ENCODE data around the gene CDC42EP2. TPM values are rescaled to one million over a fixed set of nuclear protein-coding genes. Genes with fewer than 3 reads are reported as not detected.

Gene CDC42EP2
- total RNA-seq, 2 donors from 2014 or later: 15.7 to 16.2 TPM

DNA sequence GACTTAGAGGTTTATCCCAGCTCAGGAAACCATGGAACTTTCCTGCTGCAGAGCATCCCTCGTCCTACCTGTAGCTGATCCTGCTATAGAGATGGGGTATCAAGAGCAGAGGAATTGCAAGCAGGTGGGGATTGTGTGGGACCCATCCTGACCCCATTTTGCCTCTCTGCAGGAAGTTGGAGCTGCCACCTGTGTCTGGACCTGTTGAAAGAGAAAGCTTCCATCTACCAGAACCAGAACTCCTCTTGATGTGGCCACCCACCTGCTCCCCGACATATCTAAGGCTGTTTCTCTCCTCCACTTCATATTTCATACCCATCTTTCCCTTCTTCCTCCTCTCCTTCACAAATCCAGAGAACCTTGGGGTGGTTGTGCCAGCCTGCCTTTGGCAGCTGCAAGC, 36.8 kb downstream of the CDC42EP2 start:
- intact Hi-C loops (cut with DNase I): no loop called here
- DNase-seq (ENCODE audit: low spot score): no peak

DNA sequence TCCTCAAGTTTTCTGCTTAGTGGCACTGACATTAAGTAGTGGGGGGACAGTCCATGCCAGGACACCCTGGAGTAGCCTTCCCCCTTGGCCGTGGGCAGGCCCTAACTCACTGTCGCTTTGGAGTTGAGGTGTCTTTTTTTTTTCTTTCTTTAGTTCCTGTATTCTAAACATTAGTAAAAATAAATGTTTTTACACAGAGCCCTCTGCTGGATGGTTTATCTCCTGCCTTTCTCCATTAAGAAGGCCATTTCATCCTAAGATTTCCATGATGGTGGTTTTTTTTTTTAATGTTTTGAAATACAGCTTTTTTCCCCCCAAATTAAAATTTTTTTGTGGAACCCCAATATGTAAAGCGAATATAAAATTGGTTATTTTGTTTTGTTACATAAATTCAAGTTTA, 38.1 kb downstream of the CDC42EP2 start:
- intact Hi-C loops (cut with DNase I): no loop called here
- DNase-seq (ENCODE audit: low spot score): no peak

DNA sequence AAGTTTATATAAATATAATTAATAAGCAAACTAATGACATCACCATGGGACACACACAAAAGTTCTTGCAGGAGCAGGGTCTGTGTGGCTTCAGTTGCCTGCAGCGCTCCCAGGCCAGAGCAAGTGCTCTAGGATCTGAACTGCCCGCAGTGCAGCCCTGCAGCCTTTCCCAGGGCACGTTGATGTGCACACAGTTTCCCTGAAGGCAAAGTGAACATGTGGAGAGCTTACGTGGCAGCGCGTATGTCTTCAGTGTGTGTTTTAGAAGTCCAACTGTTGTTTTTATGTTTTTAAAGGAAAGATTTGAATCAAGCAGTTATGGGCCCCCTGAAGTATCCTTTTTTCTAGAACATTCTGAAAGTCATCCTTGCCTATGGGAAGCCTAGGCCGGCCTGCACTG, 38.7 kb downstream of the CDC42EP2 start:
- intact Hi-C loops (cut with DNase I): no loop called here
- DNase-seq (ENCODE audit: low spot score): no peak

DNA sequence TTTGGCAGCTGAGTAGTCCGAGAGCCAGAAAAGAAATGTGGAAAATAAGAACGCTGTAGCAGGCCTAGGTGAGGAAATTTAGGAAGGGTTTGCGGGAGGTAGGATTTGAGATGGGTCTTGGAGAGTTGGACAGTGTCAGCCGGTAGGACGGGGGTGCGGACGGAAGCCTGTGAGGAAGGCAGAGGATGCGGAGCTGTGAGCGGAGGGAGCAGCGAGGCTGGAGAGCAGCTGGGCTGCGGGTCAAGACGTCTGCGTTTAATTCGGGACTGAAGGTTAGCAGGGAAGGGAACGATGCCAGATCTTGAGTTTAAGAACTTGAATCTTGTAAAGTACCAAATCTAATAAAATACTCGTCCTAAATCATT, 39.2 kb downstream of the CDC42EP2 start:
- DNase-seq (ENCODE audit: low spot score): no peak
- intact Hi-C loops (cut with DNase I): no loop called here

DNA sequence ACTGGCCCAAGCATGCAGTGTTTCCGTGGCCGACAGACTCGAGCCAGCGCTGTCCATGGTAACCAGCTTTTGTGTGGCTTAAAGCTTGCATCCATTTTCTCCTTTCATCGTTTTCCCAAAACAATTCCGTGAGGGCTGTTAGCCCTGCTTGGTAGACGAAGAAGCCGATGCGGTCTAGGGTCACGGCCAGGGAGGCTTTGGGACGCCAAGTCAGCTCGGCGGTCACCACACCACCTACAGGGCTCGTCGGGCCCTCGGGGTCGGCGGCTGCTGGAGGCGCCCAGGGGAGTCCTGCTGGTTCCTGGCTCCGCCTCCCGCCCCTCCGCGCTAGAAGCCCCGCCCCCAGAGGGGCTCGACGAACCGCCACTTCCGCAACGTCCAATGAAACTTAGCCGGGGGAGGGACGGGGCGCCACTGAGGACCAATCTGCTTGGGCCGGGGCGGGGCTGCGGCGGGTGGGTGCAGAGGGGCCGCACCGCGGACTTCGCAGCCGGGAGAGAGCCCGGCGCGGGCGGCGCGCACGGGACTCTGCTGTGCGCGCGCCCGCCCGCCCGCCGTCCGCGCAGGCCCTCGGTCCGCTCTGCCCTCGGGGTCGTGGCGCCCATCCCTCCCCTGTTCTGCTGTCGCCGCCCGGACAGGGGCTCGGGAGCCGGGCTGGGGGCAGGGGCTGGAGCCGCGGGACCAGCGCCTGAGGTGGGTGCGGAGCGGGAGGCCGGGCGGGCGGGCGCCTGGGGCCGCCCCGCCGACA, 39.8 kb downstream of the CDC42EP2 start, which contains the start of gene TIGD3:
Gene TIGD3 (plus strand): TSS at position 487 of the 748 bp plus-strand sequence. CDS start 1,058 bp downstream, outside the sequence.
- peak; percentile 98 for DNase-seq (ENCODE audit: low spot score)
- intact Hi-C loops (cut with DNase I): no loop called here

DNA sequence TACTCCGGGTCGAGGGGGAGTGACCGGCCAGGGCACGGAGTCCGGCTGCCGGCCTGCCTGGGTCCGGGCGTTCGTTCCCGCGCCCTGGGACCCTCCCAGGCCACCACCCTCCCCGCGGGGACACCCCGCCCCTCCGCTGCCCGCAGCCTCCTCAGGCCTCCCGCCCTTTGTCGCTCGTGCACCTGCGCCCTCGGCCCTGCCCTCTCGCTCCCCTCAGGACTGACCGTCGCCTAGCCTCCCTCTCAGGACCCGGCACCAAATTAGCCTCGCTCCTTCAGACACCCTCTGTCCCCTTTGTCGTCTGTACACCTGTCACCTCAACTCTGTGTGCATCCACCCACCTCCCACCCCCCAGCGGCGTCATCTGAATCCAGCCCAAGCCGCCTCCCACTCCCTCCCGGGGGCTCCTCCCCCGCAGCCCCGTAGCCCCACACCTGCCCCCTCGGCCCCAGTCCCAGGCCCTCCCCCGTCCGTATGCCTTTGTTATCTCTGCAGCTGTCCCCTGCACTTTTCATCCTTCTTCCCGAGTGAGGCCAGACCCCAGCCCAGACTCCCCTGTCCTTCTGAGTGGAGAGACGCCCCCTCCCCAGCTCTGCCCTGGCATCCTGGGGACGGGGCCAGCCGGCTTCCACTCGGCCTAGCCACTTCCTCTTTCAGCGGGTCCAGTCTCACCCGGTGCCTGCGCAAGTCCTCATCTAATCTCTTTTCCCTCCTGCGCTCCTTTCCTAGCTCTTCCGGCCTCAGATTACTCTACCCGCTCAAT, 40.5 kb downstream of the CDC42EP2 start:
- intact Hi-C loops (cut with DNase I): no loop called here
- DNase-seq (ENCODE audit: low spot score): no peak

DNA sequence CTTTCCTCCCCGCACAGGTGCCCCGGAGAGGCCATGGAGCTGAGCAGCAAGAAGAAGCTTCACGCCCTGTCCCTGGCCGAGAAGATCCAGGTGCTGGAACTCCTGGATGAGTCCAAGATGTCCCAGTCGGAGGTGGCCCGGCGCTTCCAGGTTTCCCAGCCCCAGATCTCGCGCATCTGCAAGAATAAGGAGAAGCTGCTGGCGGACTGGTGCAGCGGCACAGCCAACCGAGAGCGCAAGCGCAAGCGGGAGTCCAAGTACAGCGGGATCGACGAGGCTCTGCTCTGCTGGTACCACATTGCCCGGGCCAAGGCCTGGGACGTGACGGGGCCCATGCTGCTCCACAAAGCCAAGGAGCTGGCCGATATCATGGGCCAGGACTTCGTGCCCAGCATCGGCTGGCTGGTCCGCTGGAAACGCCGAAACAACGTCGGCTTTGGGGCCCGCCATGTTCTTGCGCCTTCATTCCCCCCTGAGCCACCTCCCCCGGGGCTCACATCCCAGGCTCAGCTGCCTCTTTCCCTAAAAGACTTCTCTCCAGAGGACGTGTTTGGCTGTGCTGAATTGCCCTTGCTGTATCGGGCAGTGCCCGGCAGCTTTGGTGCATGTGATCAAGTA, 41.2 kb downstream of the CDC42EP2 start:
- intact Hi-C loops (cut with DNase I): no loop called here
- DNase-seq (ENCODE audit: low spot score): peak; percentile 88

DNA sequence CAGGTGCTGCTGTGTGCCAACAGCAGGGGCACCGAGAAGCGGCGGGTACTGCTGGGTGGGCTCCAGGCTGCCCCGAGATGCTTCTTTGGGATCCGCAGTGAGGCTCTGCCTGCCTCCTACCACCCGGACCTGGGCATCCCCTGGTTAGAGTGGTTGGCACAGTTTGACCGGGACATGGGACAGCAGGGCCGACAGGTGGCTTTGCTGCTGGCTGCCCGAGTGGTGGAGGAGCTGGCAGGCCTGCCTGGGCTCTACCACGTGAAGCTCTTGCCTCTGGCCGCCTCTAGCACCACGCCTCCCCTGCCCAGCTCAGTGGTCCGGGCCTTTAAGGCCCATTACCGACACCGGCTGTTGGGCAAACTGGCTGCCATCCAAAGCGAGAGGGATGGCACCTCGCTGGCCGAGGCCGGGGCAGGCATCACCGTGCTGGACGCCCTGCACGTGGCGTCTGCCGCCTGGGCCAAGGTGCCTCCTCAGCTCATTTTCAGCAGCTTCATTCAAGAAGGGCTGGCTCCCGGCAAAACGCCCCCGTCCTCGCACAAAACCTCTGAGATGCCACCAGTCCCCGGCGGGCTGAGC, 41.8 kb downstream of the CDC42EP2 start:
- DNase-seq (ENCODE audit: low spot score): peak; percentile 84
- intact Hi-C loops (cut with DNase I): no loop called here

DNA sequence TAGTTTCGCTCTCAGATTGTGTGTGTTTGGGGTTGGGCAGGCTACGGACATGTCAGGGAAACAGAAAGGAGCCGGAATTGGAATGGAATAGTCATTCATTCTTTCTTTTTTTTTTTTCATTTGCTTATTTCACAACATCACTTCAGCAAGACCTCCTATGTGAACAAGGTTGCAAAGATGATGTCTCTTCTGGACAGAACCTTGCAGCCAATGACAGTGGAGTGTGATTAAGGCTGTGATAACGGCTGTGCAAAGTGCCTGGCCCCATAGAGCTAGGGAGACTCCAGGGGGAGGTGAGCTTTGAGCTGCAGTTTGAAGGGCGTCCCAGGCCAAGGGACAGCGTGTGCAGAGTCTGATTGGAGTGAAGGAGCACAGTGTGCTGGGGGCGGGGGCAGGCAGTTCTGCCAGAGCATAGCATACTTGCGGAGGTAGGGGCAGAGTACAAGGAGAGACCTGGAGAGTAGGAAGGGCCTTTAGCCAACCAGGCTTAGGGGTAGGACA, 43.2 kb downstream of the CDC42EP2 start:
- no peak for DNase-seq (ENCODE audit: low spot score)
- intact Hi-C loops (cut with DNase I): no loop called here

DNA sequence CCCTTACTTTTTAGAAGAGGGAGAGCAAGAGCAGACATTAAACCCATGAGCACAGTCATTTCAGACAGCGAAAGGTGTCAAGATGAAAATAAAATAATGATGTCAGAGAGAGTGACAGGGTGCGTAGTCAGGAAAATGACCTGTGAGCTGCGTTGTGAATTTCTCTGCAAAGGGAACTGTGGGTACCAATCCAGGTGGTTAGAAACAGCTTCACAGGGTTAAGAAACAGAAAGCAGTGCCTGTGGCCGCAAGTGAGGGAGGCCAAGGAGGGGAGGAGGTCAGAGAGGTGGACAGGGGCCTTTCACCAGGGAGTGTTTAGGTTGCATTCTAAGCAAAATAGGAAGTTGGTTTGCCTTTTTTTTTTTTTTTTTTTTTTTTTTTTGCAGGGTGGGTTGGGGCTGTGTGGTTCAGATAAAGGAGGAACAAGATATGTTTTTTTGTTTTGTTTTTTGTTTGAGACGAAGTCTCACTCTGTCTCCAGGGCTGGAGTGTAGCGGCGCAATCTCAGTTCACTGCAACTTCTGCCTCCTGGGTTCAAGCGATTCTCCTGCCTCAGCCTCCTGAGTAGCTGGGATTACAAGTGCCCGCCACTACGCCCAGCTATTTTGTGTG, 47.8 kb downstream of the CDC42EP2 start:
- intact Hi-C loops (cut with DNase I): no loop called here
- no peak for DNase-seq (ENCODE audit: low spot score)

DNA sequence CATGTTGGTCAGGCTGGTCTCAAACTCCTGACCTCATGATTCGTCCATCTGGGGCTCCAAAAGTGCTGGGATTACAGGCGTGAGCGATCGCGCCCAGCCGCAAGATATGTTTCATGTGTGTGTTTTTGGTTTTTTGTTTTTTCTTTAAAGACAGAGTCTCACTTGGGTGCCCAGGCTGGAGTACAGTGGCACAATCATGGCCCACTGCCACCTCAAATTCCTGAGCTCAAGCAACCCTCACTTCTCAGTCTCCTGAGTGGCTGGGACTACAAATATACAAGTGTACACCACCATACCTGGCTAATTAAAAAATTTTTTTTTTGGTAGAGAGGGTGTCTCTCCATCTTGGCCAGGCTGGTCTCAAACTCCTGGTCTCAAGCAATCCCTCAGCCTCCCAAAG, 48.3 kb downstream of the CDC42EP2 start:
- intact Hi-C loops (cut with DNase I): no loop called here
- no peak for DNase-seq (ENCODE audit: low spot score)

DNA sequence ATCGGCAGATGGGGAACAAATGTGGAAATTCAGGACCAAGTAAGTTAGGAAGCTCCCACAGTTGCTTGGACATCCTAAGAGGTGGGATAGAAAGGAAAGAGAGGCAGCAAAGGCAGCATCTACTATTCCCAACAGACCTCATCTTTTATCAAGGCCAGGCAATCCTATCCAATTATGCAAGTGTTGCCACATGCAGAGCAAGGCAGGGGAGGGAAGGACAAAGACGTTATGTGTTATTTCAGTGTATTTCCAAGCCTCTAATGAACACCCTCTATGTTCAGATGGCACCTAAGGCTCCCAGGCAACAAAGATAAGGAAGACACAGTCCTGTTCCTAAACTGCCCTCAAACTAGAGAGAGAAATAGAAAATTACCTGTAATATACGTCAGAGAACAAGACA, 49.1 kb downstream of the CDC42EP2 start:
- intact Hi-C loops (cut with DNase I): no loop called here
- no peak for DNase-seq (ENCODE audit: low spot score)

DNA sequence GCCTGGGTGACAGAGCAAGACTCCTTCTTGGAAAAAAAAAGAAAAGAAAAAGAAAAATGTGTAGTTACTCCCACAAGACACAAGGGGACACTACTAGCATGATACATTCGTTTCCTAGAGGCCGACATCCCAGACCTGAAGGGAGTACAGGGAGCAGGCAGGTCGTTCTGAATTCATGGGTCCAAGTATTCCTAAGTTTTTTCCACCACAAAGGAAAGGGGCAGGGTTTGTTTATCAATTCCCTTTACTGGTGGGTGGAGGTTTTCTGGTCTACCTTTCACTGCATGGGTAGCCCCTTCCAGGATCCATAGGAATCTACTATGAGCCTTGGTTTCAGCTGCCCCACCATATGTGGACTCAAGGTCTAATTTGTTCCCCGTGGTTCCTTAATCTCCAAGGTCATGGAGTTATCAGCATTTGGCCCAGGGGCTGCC, 51.7 kb downstream of the CDC42EP2 start:
- intact Hi-C loops (cut with DNase I): no loop called here
- DNase-seq (ENCODE audit: low spot score): no peak

DNA sequence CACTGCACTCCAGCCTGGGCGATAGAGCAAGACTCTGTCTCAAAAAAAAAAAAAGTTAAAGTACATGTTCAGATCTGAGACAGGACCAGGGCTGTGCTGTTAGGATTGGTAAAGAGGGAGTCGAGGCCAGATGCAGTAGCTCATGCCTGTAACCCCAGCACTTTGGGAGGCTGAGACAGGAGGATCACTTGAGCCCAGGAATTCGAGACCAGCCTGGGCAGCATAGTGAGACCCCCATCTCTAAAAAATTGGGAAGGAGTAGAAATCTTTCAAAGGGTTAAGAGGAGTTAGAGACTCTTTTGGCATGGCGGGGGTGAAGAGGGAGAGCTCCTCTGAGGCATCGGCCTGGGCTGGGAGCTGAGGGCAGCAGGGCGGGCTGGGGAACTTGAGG, 56.0 kb downstream of the CDC42EP2 start:
- no peak for DNase-seq (ENCODE audit: low spot score)
- intact Hi-C loops (cut with DNase I): no loop called here

Other genes starting within 250 kb of the CDC42EP2 start
- gene CDCA5, start 230.8 kb upstream of the CDC42EP2 start, total RNA-seq: 1 to 10 TPM in 1 of 2 donors, under 1 TPM in 1; 0.67 to 1.6 TPM
- 10 to 100 TPM; 26.9 to 27.6 TPM for gene ZFPL1, start 230.6 kb upstream of the CDC42EP2 start, total RNA-seq
- gene VPS51, start 218.7 kb upstream of the CDC42EP2 start, total RNA-seq: 100 to 1,000 TPM; 103 to 107 TPM
- 1 to 10 TPM; 3.1 to 4.0 TPM for gene TM7SF2, start 203.0 kb upstream of the CDC42EP2 start, total RNA-seq
- 1 to 10 TPM; 6.0 to 6.3 TPM for gene ZNHIT2, start 197.2 kb upstream of the CDC42EP2 start, total RNA-seq
- gene FAU, start 192.7 kb upstream of the CDC42EP2 start, total RNA-seq: 100 to 1,000 TPM; 725 to 753 TPM
- 10 to 100 TPM; 34.1 to 39.3 TPM for gene MRPL49, start 192.5 kb upstream of the CDC42EP2 start, total RNA-seq
- 10 to 100 TPM; 52.7 to 57.0 TPM for gene SYVN1, start 180.3 kb upstream of the CDC42EP2 start, total RNA-seq
- gene SPDYC, start 144.6 kb upstream of the CDC42EP2 start, total RNA-seq: not detected
- 100 to 1,000 TPM; 142 to 144 TPM for gene CAPN1, start 132.9 kb upstream of the CDC42EP2 start, total RNA-seq
- gene POLA2, start 52.9 kb upstream of the CDC42EP2 start, total RNA-seq: 1 to 10 TPM; 6.0 to 6.1 TPM
- 10 to 100 TPM; 38.2 to 55.6 TPM for gene DPF2, start 19.0 kb downstream of the CDC42EP2 start, total RNA-seq
- not detected for gene TIGD3, start 39.9 kb downstream of the CDC42EP2 start, total RNA-seq
- 1 to 10 TPM; 6.1 to 9.6 TPM for gene SLC25A45, start 67.8 kb downstream of the CDC42EP2 start, total RNA-seq
- 10 to 100 TPM; 19.0 to 20.7 TPM for gene FRMD8, start 71.8 kb downstream of the CDC42EP2 start, total RNA-seq
- gene NEAT1, start 107.9 kb downstream of the CDC42EP2 start, total RNA-seq: 1,000 to 10,000 TPM in 1 of 2 donors, 100 to 1,000 TPM in 1; 742 to 1,004 TPM
- gene MALAT1, start 184.2 kb downstream of the CDC42EP2 start, total RNA-seq: 1,000 to 10,000 TPM; 9,235 to 9,828 TPM
- gene SCYL1, start 210.2 kb downstream of the CDC42EP2 start, total RNA-seq: 10 to 100 TPM; 66.3 to 74.3 TPM
- 100 to 1,000 TPM; 127 to 196 TPM for gene LTBP3, start 243.5 kb downstream of the CDC42EP2 start, total RNA-seq